ENCODE results near the gene SREBF1.
A peak's percentile ranks its signal among the peaks of the same experiment; 100 is the strongest.

The SREBF1 gene

GRCh38 chr17:17836818-17837379 is at the start of gene SREBF1:
TSS of gene SREBF1 (minus strand) at chr17:17836986. CDS start at chr17:17836817, 169 bp downstream.
- H3K4me3 ChIP-seq (ENCODE audit: low read length), result peak within 1 kb of the TSS; percentile 71
- TF ChIP-seq ZNF274 (IDR thresholded peaks at IDR 0.05; ENCODE audit: low read depth, low read length), result no peak

DNA sequence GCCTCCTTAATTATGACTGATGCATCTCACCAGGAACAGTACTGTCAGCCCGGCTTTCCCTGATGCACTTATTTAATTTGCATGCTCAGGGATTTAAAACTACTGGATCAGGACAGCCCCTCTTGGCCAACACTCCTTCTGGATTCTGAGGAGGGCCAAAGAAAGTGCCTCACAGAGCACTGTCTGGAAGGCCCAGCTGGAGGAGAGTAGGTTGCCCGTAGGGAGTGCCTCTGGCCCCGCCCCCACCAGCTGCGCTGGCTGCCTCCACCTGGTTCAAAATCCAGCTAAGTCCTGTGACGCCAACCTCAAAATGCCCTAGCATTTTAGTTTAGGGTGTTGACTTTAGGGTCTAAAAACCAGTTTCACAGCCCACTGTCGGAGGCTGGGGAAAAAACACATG is 49.4 kb upstream of the SREBF1 start:
- no peak for TF ChIP-seq ZNF274 (IDR thresholded peaks at IDR 0.05; ENCODE audit: low read depth, low read length)
- no peak overlapping the region for H3K4me3 ChIP-seq (ENCODE audit: low read length)

GRCh38 chr17:17884391-17885357 is 47.9 kb upstream of the SREBF1 start:
- no peak for TF ChIP-seq ZNF274 (IDR thresholded peaks at IDR 0.05; ENCODE audit: low read depth, low read length)

GRCh38 chr17:17883801-17884200 is 47.0 kb upstream of the SREBF1 start:
- no peak overlapping the region for H3K4me3 ChIP-seq (ENCODE audit: low read length)
- TF ChIP-seq ZNF274 (IDR thresholded peaks at IDR 0.05; ENCODE audit: low read depth, low read length), result no peak

More at GRCh38 chr17:17884391-17885357, 47.9 kb upstream of the SREBF1 start:
- no peak overlapping the region for H3K4me3 ChIP-seq (ENCODE audit: low read length)

DNA sequence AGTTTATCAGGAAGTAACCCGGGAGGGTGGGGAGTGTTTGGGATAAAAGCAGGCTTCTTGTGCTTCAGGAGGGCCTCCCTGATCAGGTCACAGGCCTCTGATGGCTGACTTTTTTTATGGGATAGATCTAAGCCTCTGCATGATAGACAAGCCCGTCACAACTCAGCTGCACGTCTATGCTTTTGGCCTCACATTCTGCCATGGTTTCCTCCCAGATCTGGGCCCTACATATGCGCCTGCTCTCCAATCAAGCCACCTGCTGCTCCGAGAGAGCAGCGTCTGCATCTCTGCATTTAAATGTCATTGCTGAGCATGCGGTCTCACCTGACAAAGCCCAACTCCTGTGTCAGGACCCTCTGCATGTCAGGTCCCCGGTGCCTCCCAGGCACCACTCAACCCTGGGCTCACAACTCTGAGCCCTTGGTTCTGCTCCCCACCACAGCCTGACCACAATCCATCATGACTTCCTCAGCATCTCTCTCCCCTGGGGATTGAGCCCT is 45.3 kb upstream of the SREBF1 start:
- TF ChIP-seq ZNF274 (IDR thresholded peaks at IDR 0.05; ENCODE audit: low read depth, low read length), result no peak
- H3K4me3 ChIP-seq (ENCODE audit: low read length), result no peak overlapping the region

DNA sequence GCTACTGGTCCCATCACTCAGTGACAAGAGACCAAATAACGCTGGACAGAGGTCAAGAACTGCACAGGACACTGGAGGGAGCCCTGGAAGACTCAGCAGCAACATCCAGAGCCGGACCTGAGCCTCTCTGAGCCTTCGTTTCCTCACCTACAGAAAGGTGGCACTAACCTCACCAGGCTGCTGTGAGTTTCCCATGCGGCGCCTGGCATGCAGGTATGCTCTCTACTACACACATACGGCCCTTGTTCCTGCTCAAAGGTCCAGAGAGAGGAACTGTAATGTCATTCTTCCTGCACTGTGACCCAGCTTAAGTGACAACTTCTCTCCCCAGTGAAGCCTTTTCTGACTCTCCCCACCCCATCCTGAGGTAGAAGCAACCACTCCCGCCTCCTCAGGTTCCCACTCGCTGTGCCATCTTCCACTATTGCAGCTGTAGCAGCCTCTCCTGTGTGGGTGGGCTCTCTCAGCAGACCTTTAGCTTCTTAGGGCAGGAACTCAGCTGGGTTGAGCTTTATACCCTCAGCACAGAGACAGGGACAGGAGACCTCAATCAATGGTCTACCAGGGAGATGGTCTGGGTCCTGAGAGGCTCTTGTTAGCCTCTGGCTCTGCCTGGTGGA is 43.9 kb upstream of the SREBF1 start:
- no peak for TF ChIP-seq ZNF274 (IDR thresholded peaks at IDR 0.05; ENCODE audit: low read depth, low read length)
- H3K4me3 ChIP-seq (ENCODE audit: low read length), result no peak overlapping the region

- no peak overlapping the region for H3K4me3 ChIP-seq (ENCODE audit: low read length)
- TF ChIP-seq ZNF274 (IDR thresholded peaks at IDR 0.05; ENCODE audit: low read depth, low read length), result no peak
These were observed 41.0 kb upstream of the SREBF1 start for GRCh38 chr17:17877529-17878358.

GRCh38 chr17:17876959-17877528 is 40.3 kb upstream of the SREBF1 start:
- no peak for TF ChIP-seq ZNF274 (IDR thresholded peaks at IDR 0.05; ENCODE audit: low read depth, low read length)
- H3K4me3 ChIP-seq (ENCODE audit: low read length), result no peak overlapping the region

- H3K4me3 ChIP-seq (ENCODE audit: low read length), result no peak overlapping the region
- TF ChIP-seq ZNF274 (IDR thresholded peaks at IDR 0.05; ENCODE audit: low read depth, low read length), result no peak
These were observed 37.7 kb upstream of the SREBF1 start for GRCh38 chr17:17874478-17874877.

DNA sequence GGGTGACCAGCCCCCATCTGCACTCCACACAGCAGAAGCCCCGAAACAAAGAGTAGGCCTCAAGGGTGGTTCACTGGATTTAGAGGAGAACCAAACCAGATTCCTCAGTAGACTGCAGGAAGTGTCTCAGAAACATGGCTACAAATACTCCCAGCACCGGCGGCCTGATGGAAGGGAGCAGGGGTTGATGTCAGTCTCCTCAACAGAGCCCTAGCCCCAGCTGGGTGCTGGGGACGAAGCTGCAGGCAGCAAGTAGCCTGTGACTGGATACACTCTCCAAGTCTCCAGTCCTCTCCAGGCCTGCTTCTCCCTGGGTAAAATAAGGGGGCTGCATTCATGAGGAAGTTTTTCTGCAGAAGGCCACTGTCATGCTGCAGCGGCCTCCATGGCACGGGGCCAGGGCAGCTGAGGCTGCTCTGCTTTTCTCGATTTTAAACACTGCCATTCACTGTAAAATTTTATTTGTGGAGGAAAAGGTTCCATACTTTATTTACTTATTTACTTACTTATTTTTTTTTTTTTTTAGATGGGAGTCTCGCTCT is 36.7 kb upstream of the SREBF1 start:
- TF ChIP-seq ZNF274 (IDR thresholded peaks at IDR 0.05; ENCODE audit: low read depth, low read length), result no peak
- no peak overlapping the region for H3K4me3 ChIP-seq (ENCODE audit: low read length)

DNA sequence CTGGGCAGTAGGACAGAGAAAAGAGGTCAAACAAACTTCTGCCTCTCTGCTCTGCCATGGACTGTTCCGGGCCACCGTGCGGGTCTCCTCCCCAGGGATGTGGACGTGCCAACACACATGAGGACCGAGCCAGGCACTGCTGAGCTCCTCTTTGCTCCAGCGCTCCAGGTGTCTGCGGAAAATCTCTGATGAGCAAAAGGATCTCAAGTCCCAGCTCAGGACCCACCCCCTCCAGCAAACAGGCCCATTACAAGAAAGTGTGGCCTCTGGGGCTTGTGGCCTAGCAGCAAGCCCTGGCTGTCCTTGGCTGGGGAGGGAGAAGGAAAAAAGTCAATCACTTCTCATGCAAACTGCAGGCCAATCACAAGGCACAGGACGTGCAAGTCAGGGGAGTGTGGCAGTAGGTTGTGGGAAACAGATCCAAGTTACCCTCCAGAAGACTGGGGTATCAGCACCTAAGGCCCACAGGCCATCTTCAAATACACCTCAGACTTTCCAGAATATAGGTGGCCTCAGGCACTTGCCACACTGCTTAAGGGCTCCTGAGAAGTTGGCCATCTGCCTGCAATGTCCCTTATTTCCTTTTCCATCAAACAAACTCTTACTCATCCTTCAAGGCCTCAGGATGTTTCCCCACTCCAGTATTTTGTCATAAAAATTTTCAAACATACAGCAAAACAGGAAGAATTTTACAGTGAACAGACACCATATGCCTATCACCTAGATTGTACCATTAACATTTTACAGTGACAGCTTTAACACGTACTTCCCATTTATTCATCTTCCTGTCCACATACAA is 36.0 kb upstream of the SREBF1 start:
- H3K4me3 ChIP-seq (ENCODE audit: low read length), result no peak overlapping the region
- no peak for TF ChIP-seq ZNF274 (IDR thresholded peaks at IDR 0.05; ENCODE audit: low read depth, low read length)

GRCh38 chr17:17871913-17872312 is 35.1 kb upstream of the SREBF1 start:
- H3K4me3 ChIP-seq (ENCODE audit: low read length), result no peak overlapping the region
- TF ChIP-seq ZNF274 (IDR thresholded peaks at IDR 0.05; ENCODE audit: low read depth, low read length), result no peak
